GM12891 (cell line): ENCODE data around the gene RIOX2.

ENCODE experiments used
- PAX5 ChIP-seq: IDR thresholded peaks from 2 replicates; pipeline ENCODE4 v1.6.1; 2011; ENCODE audit warnings: low read length, moderate library complexity, mild to moderate bottlenecking; ENCODE audit not compliant: insufficient read depth, severe bottlenecking
- POLR2A ChIP-seq: IDR thresholded peaks from 2 replicates; pipeline ENCODE4 v1.6.1; 2011; ENCODE audit warnings: low read depth, low read length, control low read depth
- POLR2AphosphoS5 ChIP-seq: IDR thresholded peaks from 2 replicates; pipeline ENCODE4 v1.6.1; 2011; ENCODE audit warnings: low read depth, low read length, control low read depth
- POU2F2 ChIP-seq: IDR thresholded peaks from 2 replicates; pipeline ENCODE4 v1.6.1; 2011; ENCODE audit warnings: low read depth, mild to moderate bottlenecking, control low read depth, low read length, moderate library complexity
- TAF1 ChIP-seq: IDR thresholded peaks from 2 replicates; pipeline ENCODE4 v1.6.1; 2011; ENCODE audit warnings: low read depth, low read length, control low read depth

DNA sequence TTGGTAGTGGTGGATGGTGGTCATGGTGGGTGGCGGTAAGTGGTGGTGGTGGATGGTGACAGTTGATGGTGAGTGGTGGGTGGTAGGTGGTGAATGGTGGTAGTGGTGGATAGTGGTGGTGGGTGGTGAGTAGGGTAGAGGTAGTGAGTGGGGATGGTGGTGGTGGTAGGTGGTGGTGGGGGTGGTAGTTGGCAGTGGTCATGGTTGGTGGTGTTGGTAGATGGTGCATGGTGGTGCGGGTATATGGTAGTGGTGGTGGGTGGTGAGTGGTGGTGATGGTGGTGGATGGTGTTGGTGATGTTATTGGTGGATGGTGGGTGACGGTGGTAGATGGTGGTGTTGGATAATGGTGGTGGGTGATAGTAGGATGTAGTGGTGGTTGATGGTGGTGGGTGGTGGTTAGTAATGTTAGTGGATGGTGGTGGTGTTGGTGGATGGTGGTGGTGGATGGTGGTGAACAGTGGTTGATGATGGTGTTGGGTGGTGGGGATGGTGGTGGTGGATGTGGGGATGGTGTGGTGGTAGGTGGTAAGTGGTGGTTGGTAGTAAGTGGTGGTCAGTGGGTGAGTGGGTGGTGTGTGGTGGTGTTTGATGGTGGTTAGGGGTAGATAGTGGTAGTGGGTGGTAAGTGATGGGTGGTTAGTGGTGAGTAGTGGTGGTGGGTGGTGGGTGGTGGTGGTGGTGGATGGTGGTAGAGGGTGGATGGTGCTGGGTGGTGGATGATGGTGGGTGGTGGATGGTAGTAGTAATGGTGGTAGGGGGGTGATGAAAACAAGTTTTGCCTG, 16.7 kb upstream of the RIOX2 start:
- no peak for TF ChIP-seq POLR2A
- no peak for TF ChIP-seq TAF1
- TF ChIP-seq POLR2AphosphoS5: no peak
- no peak for TF ChIP-seq POU2F2
- TF ChIP-seq PAX5: no peak
